Measurements from ENCODE around the gene ANXA2R. TPM values are rescaled to one million over a fixed set of nuclear protein-coding genes. Genes with fewer than 3 reads are reported as not detected.

Gene ANXA2R
- total RNA-seq, 6 experiments from 2014 or later: 0.85 to 1.5 (median 1.1) TPM

- peak overlapping the region; percentile 97; the same call in 1 of the 2 replicates for H3K27ac Mint-ChIP-seq
- H3K4me1 Mint-ChIP-seq (ENCODE audit: low read depth): peaks cover 37% of the 10 kb centered on the region
- TF ChIP-seq, protein P1, sequence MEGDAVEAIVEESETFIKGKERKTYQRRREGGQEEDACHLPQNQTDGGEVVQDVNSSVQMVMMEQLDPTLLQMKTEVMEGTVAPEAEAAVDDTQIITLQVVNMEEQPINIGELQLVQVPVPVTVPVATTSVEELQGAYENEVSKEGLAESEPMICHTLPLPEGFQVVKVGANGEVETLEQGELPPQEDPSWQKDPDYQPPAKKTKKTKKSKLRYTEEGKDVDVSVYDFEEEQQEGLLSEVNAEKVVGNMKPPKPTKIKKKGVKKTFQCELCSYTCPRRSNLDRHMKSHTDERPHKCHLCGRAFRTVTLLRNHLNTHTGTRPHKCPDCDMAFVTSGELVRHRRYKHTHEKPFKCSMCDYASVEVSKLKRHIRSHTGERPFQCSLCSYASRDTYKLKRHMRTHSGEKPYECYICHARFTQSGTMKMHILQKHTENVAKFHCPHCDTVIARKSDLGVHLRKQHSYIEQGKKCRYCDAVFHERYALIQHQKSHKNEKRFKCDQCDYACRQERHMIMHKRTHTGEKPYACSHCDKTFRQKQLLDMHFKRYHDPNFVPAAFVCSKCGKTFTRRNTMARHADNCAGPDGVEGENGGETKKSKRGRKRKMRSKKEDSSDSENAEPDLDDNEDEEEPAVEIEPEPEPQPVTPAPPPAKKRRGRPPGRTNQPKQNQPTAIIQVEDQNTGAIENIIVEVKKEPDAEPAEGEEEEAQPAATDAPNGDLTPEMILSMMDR (IDR thresholded peaks at IDR 0.05): no peak
- DNase-seq: no peak
- H3K9me3 Mint-ChIP-seq: peaks cover 10% of the 10 kb centered on the region; the same call in 1 of the 2 replicates
- peak overlapping the region; percentile 81 for H3K4me3 Mint-ChIP-seq
- no peaks in the 10 kb centered on the region for H3K27me3 Mint-ChIP-seq (ENCODE audit: insufficient read depth)
- peaks cover 25% of the 10 kb centered on the region for H3K36me3 Mint-ChIP-seq (ENCODE audit: low read depth)
Measured at GRCh38 chr5:43020399-43020746, 19.7 kb downstream of the ANXA2R start.

DNA sequence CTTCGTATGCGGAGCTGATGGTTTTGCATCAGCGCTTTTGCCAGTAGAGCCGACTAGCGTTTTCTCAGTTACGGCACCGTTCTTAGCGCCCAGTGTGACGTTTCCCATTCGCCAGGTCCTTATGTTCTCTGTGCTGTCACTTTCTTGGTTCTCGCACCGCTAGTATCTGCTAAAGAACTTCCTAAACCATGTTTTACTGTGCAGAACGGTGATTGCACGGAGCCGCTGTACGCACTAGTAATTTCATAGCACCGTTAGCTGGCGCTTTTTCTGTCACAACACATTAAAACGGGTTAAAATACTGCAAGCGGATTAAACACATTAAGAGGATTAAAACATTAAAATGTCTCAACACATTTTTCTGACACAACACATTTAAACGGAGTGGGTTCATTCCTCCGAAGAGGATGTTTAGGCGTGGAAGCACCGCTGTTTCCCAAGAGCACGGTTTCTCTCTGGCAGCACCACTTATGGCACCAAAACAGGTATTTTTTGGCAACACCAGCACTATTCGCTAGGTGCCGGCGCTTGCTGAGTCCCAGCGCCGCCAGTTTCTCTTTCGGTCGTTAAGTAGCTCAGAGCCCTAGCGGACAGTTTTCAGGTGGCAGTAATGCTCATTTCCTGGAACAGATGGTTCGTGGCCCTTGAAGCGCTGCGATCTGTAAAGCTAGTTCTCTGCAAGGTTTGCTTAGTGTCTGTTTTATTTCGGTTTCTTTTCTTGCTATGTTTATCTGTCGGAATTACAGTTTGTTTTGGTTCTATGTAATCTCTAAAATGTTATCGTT, 20.3 kb downstream of the ANXA2R start:
- Mint-ChIP-seq H3K27ac (peak overlapping the region; percentile 97; the same call in 1 of the 2 replicates), H3K36me3 (ENCODE audit: low read depth) (peaks cover 31% of the 10 kb centered on the region), H3K4me3 (peak overlapping the region; percentile 81), H3K4me1 (ENCODE audit: low read depth) (peaks cover 43% of the 10 kb centered on the region), H3K9me3 (peaks cover 10% of the 10 kb centered on the region; the same call in 1 of the 2 replicates), H3K27me3 (ENCODE audit: insufficient read depth) (no peaks in the 10 kb centered on the region)
- TF ChIP-seq, protein P1 (IDR thresholded peaks at IDR 0.05): peak; percentile 42; the same call in 1 of the 2 replicates
- DNase-seq: peak; percentile 50

DNA sequence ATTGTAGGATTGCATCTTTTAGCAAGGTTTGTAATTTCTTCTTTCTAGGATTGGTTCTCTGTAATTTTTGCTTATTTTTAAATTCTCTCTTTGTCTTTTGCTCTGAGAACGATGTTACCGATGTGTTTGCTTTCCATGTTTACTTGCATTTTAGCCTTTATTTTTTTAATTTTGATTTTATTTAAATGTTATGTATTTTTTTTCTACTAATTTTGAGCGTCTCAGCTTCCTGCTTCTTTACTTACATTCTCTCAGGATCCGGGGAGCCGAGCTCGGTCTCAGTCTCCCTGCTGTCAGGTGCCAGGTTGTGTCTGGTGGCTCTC, 20.9 kb downstream of the ANXA2R start:
- no peak for DNase-seq
- H3K4me1 Mint-ChIP-seq (ENCODE audit: low read depth): peaks cover 44% of the 10 kb centered on the region
- H3K27ac Mint-ChIP-seq: peak overlapping the region; percentile 97
- H3K9me3 Mint-ChIP-seq: peaks cover 10% of the 10 kb centered on the region; the same call in 1 of the 2 replicates
- H3K27me3 Mint-ChIP-seq (ENCODE audit: insufficient read depth): no peaks in the 10 kb centered on the region
- peaks cover 34% of the 10 kb centered on the region for H3K36me3 Mint-ChIP-seq (ENCODE audit: low read depth)
- peak overlapping the region; percentile 94 for H3K4me3 Mint-ChIP-seq
- TF ChIP-seq, protein P1 (IDR thresholded peaks at IDR 0.05): no peak

GRCh38 chr5:43017428-43017815, 22.7 kb downstream of the ANXA2R start:
- Mint-ChIP-seq H3K27ac (peak overlapping the region; percentile 97), H3K27me3 (ENCODE audit: insufficient read depth) (no peaks in the 10 kb centered on the region), H3K4me3 (peak overlapping the region; percentile 94), H3K36me3 (ENCODE audit: low read depth) (peaks cover 29% of the 10 kb centered on the region), H3K4me1 (ENCODE audit: low read depth) (peaks cover 44% of the 10 kb centered on the region), H3K9me3 (peaks cover 10% of the 10 kb centered on the region; the same call in 1 of the 2 replicates)
- DNase-seq: no peak
- TF ChIP-seq, protein P1 (IDR thresholded peaks at IDR 0.05): no peak

DNA sequence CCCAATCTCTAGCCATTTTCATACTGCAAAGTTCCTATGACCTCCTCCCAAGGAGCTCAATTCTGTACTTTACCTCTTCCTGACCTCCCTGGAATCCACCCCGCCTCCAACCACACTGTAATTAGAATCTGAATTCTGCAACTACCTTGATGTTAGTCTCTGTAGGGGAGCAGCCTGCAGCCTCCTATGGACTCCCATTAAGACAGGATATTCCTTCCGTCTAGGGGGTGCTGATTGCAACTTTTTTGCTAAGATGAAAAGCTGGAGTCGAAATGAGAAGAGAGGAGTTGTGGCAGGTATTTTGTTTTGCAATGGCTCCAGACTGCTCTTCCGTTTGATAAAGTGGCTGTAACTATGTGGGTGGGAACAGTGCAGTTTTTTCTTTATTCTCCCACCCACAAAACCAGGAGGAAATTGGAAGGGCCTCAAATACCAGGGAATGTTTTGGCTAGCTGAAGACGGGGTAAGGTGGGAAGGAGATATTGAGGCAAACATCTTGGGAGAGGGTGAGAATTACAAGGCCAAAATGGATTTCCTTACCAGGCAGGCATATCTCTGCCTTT, 23.8 kb downstream of the ANXA2R start:
- peaks cover 46% of the 10 kb centered on the region for H3K4me1 Mint-ChIP-seq (ENCODE audit: low read depth)

More for the DNA sequence above, 23.8 kb downstream of the ANXA2R start:
- Mint-ChIP-seq H3K27me3 (ENCODE audit: insufficient read depth) (no peaks in the 10 kb centered on the region), H3K4me3 (no peak overlapping the region), H3K27ac (peak overlapping the region; percentile 97), H3K36me3 (ENCODE audit: low read depth) (peaks cover 29% of the 10 kb centered on the region), H3K9me3 (peaks cover 10% of the 10 kb centered on the region; the same call in 1 of the 2 replicates)
- DNase-seq: no peak
- TF ChIP-seq, protein P1 (IDR thresholded peaks at IDR 0.05): no peak
